Measurements from ENCODE around the gene WDR88. TPM values are rescaled to one million over a fixed set of nuclear protein-coding genes. Genes with fewer than 3 reads are reported as not detected.

Gene WDR88
- total RNA-seq, 1 donor from 2014 or later, result not detected

GRCh38 chr19:33205110-33205509 lies 73.2 kb downstream of the WDR88 start:
- intact Hi-C loops (cut with DNase I), result no loop called here
- no peaks in the 10 kb centered on the region for H3K4me1 ChIP-seq
- no peak overlapping the region for H3K4me3 ChIP-seq
- H3K9me3 ChIP-seq, result no peaks in the 10 kb centered on the region
- H3K27me3 ChIP-seq, result no peaks in the 10 kb centered on the region
- DNase-seq (ENCODE audit: extremely low spot score in 2 of 2), result no peak
- TF ChIP-seq POLR2A (IDR thresholded peaks at IDR 0.05), result no peak
- no peak for TF ChIP-seq CTCF (IDR thresholded peaks at IDR 0.05)
- no peak for TF ChIP-seq POLR2AphosphoS5 (IDR thresholded peaks at IDR 0.05; ENCODE audit: insufficient read depth in 1 of 2, low read depth in 1 of 2)
- H3K36me3 ChIP-seq, result no peaks in the 10 kb centered on the region
- H3K27ac ChIP-seq, result no peak overlapping the region

GRCh38 chr19:33205531-33206260 lies 73.8 kb downstream of the WDR88 start:
- no peak for TF ChIP-seq POLR2A (IDR thresholded peaks at IDR 0.05)
- no peak for TF ChIP-seq CTCF (IDR thresholded peaks at IDR 0.05)
- TF ChIP-seq POLR2AphosphoS5 (IDR thresholded peaks at IDR 0.05; ENCODE audit: insufficient read depth in 1 of 2, low read depth in 1 of 2), result no peak
- Histone ChIP-seq H3K4me3 (no peak overlapping the region), H3K4me1 (no peaks in the 10 kb centered on the region), H3K27me3 (no peaks in the 10 kb centered on the region), H3K9me3 (no peaks in the 10 kb centered on the region), H3K36me3 (no peaks in the 10 kb centered on the region), H3K27ac (no peak overlapping the region)
- DNase-seq (ENCODE audit: extremely low spot score in 2 of 2), result no peak
- intact Hi-C loops (cut with DNase I), result no loop called here

- TF ChIP-seq CTCF (IDR thresholded peaks at IDR 0.05) (no peak), POLR2AphosphoS5 (IDR thresholded peaks at IDR 0.05; ENCODE audit: insufficient read depth in 1 of 2, low read depth in 1 of 2) (no peak), POLR2A (IDR thresholded peaks at IDR 0.05) (no peak)
- Histone ChIP-seq H3K27ac (no peak overlapping the region), H3K36me3 (no peaks in the 10 kb centered on the region), H3K4me1 (no peaks in the 10 kb centered on the region), H3K27me3 (no peaks in the 10 kb centered on the region), H3K4me3 (no peak overlapping the region), H3K9me3 (no peaks in the 10 kb centered on the region)
- intact Hi-C loops (cut with DNase I), result no loop called here
- DNase-seq (ENCODE audit: extremely low spot score in 2 of 2), result no peak
Observed at GRCh38 chr19:33206261-33207039, 74.5 kb downstream of the WDR88 start.

- Histone ChIP-seq H3K4me1 (no peaks in the 10 kb centered on the region), H3K4me3 (no peak overlapping the region), H3K9me3 (no peaks in the 10 kb centered on the region), H3K27me3 (no peaks in the 10 kb centered on the region), H3K27ac (no peak overlapping the region), H3K36me3 (no peaks in the 10 kb centered on the region)
- intact Hi-C loops (cut with DNase I), result no loop called here
- no peak for DNase-seq (ENCODE audit: extremely low spot score in 2 of 2)
- no peak for TF ChIP-seq CTCF (IDR thresholded peaks at IDR 0.05)
- TF ChIP-seq POLR2AphosphoS5 (IDR thresholded peaks at IDR 0.05; ENCODE audit: insufficient read depth in 1 of 2, low read depth in 1 of 2), result no peak
- TF ChIP-seq POLR2A (IDR thresholded peaks at IDR 0.05), result no peak
Observed at GRCh38 chr19:33207040-33207620, 75.2 kb downstream of the WDR88 start.

Data from vagina (tissue), 2 donors.